GM19025 (cell line): ENCODE measurements around the gene RNF150.

ENCODE experiments used
- ATAC-seq: cut with Tn5 transposase; IDR thresholded peaks from one replicate; pipeline ENCODE4 v1.9.1; 2021; ENCODE audit warnings: mild to moderate bottlenecking, low read depth, moderate library complexity; ENCODE audit not compliant: unreplicated experiment

The RNF150 gene

GRCh38 chr4:141132072-141132708, 1.1 kb downstream of the RNF150 start:
- ATAC-seq: peak; percentile 4

- no peak for ATAC-seq
Observed at GRCh38 chr4:141131723-141132071, 1.6 kb downstream of the RNF150 start.

GRCh38 chr4:141130947-141131605, 2.2 kb downstream of the RNF150 start:
- ATAC-seq: no peak

- ATAC-seq: no peak
Observed at GRCh38 chr4:141127884-141128283, 5.4 kb downstream of the RNF150 start.

- no peak for ATAC-seq
Observed at GRCh38 chr4:141126769-141127168, 6.5 kb downstream of the RNF150 start.

GRCh38 chr4:141124224-141124623, 9.0 kb downstream of the RNF150 start:
- no peak for ATAC-seq

GRCh38 chr4:141121768-141122454, 11.4 kb downstream of the RNF150 start:
- no peak for ATAC-seq

GRCh38 chr4:141121101-141121500, 12.2 kb downstream of the RNF150 start:
- ATAC-seq: no peak

GRCh38 chr4:141120036-141120593, 13.2 kb downstream of the RNF150 start:
- no peak for ATAC-seq

GRCh38 chr4:141119071-141119470, 14.2 kb downstream of the RNF150 start:
- no peak for ATAC-seq

GRCh38 chr4:141118381-141118780, 14.9 kb downstream of the RNF150 start:
- no peak for ATAC-seq

- no peak for ATAC-seq
Observed at GRCh38 chr4:141117935-141118334, 15.3 kb downstream of the RNF150 start.

- no peak for ATAC-seq
Observed at GRCh38 chr4:141109983-141110382, 23.3 kb downstream of the RNF150 start.

- ATAC-seq: no peak
Observed at GRCh38 chr4:141107927-141108326, 25.3 kb downstream of the RNF150 start.

GRCh38 chr4:141102367-141102766, 30.9 kb downstream of the RNF150 start:
- ATAC-seq: no peak

- no peak for ATAC-seq
Observed at GRCh38 chr4:141101511-141101910, 31.8 kb downstream of the RNF150 start.

- ATAC-seq: no peak
Observed at GRCh38 chr4:141099326-141099725, 33.9 kb downstream of the RNF150 start.

GRCh38 chr4:141098163-141098562, 35.1 kb downstream of the RNF150 start:
- ATAC-seq: no peak

- no peak for ATAC-seq
Observed at GRCh38 chr4:141090473-141090872, 42.8 kb downstream of the RNF150 start.

- no peak for ATAC-seq
Observed at GRCh38 chr4:141081921-141082395, 51.3 kb downstream of the RNF150 start.

GRCh38 chr4:141080668-141081067, 52.6 kb downstream of the RNF150 start:
- ATAC-seq: no peak
